Colonic mucosa (tissue), 4 donors: ENCODE data around the gene PAFAH1B1. TPM values are rescaled to one million over a fixed set of nuclear protein-coding genes. Genes with fewer than 3 reads are reported as not detected.
A peak's percentile ranks its signal among the peaks of the same experiment; 100 is the strongest.
"Not testable (repeated sequence)": the region's sequence is repeated elsewhere in the genome, so short reads cannot be mapped to it uniquely, and the experiment has no call there.

Source experiments
- DNase-seq: peaks from one replicate; pipeline ENCODE4 v3.0.0-alpha.2; 2020
- H3K27ac ChIP-seq: fragments of 200-600 bp; one replicate; pipeline ENCODE4 v1.8.0; 2021
- H3K27me3 ChIP-seq: fragments of 200-600 bp; one replicate; pipeline ENCODE4 v1.8.0; 2021
- H3K36me3 ChIP-seq: fragments of 200-600 bp; one replicate; pipeline ENCODE4 v1.8.0; 2021
- H3K4me1 ChIP-seq: fragments of 200-600 bp; one replicate; pipeline ENCODE4 v1.8.0; 2021; ENCODE audit warnings: mild to moderate bottlenecking
- H3K4me3 ChIP-seq: fragments of 200-600 bp; one replicate; pipeline ENCODE4 v1.8.0; 2021
- H3K9ac ChIP-seq, 2 donors: one replicate each; pipeline ENCODE4 v1.7.0; 2013; ENCODE audit warnings: control low read depth in 2 of 2, low read depth in 2 of 2, low read length in 2 of 2
- H3K9me3 ChIP-seq: fragments of 200-600 bp; one replicate; pipeline ENCODE4 v1.8.0; 2021
- intact Hi-C: fragments of 100-400 bp; cut with DNase I; formaldehyde crosslinking; loops from one replicate; pipeline ENCODE4 v1.14.1; 2022
- total RNA-seq, 2 donors: library from RNA; stranded (reverse); fragmentation: NEBNext Ultra II Directional in 1 of 2; extraction: Animal tissue kit (Norgen Biotek cat#: 25700) in 1 of 2; gene quantifications; one replicate each; pipeline ENCODE4 v1.2.1, GENCODE V29; 2021
- TF ChIP-seq, protein P1 (sequence below): fragments of 200-600 bp; IDR thresholded peaks from one replicate; pipeline ENCODE4 v1.8.0; 2022; ENCODE audit warnings: antibody characterized with exemption, mild to moderate bottlenecking
- donor health status: healthy.
- donor health status: DM: no; HTN: no; CAD: no.
- donor health status: DM: no; HTN: no; CAD: no.

The PAFAH1B1 gene
- total RNA-seq, 2 donors from 2014 or later = 102 to 155 TPM

DNA sequence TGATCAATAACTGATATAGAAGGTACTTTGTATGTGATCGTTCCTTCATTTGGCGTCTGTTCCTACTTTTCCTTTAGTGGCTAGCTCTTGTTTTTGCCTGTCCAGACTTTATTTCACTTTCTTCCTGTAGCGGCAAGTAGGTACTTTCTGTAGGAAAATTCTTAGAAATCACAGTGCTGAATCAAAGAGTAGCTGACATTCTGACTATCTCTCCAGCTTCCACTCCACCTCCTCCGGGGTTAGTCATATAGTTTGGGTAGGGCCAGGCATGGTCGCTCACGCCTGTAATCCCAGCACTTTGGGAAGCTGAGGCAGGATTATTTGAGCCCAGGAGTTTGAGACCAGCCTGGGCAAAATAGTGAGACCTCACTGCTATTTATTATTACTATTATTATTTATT lies 29.9 kb upstream of the PAFAH1B1 start:
- DNase-seq = no peak
- no peaks in the 10 kb centered on the region for H3K27me3 ChIP-seq
- no peak overlapping the region for H3K27ac ChIP-seq
- no peaks in the 10 kb centered on the region for H3K9me3 ChIP-seq
- no peaks in the 10 kb centered on the region for H3K36me3 ChIP-seq
- TF ChIP-seq, protein P1, sequence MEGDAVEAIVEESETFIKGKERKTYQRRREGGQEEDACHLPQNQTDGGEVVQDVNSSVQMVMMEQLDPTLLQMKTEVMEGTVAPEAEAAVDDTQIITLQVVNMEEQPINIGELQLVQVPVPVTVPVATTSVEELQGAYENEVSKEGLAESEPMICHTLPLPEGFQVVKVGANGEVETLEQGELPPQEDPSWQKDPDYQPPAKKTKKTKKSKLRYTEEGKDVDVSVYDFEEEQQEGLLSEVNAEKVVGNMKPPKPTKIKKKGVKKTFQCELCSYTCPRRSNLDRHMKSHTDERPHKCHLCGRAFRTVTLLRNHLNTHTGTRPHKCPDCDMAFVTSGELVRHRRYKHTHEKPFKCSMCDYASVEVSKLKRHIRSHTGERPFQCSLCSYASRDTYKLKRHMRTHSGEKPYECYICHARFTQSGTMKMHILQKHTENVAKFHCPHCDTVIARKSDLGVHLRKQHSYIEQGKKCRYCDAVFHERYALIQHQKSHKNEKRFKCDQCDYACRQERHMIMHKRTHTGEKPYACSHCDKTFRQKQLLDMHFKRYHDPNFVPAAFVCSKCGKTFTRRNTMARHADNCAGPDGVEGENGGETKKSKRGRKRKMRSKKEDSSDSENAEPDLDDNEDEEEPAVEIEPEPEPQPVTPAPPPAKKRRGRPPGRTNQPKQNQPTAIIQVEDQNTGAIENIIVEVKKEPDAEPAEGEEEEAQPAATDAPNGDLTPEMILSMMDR = no peak
- no peak overlapping the region for H3K9ac ChIP-seq
- intact Hi-C loops = no loop called here
- no peaks in the 10 kb centered on the region for H3K4me1 ChIP-seq
- H3K4me3 ChIP-seq = no peak overlapping the region

DNA sequence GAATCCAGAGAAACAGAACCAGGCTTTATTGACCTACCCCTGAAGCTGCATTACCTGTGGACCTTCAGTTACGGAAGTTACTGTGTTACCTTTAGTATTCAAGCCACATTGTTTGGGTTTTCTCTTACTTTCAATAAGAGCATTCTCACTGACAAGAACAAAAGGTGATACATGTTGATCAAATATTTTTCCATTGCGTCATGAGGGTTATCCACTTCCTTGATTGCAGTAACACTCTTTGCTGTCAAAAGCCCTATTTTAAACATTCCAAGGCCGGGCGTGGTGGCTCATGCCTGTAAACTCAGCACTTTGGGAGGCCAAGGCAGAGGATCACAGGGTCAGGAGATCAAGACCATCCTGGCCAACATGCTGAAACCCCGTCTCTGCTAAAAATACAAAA lies 28.6 kb upstream of the PAFAH1B1 start:
- Histone ChIP-seq H3K4me1 (no peaks in the 10 kb centered on the region), H3K27ac (no peak overlapping the region), H3K9me3 (no peaks in the 10 kb centered on the region), H3K9ac (no peak overlapping the region), H3K27me3 (no peaks in the 10 kb centered on the region), H3K36me3 (no peaks in the 10 kb centered on the region), H3K4me3 (no peak overlapping the region)
- intact Hi-C loops = no loop called here
- DNase-seq = peak; percentile 57
- TF ChIP-seq, protein P1 = no peak

DNA sequence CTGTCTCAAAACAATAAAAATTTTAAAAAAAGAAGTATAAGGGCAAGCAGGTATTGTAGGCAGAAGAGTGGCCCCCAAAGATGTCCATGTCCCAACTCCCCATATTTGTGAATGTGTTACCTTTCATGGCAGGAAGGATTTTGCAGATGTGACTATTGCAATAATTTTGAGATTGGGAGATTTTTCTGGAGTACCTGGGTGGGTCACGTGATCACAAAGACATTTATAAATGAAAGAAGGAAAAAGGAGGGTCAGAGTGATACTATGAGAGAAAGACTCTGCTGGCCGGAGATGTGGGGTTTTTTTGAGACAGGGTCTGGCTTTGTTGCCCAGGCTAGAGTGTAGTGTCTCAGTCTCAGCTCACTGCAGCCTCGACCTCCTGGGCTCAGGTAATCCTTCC lies 27.4 kb upstream of the PAFAH1B1 start:
- no peak overlapping the region for H3K27ac ChIP-seq
- H3K4me1 ChIP-seq = no peaks in the 10 kb centered on the region
- no peaks in the 10 kb centered on the region for H3K27me3 ChIP-seq
- no peaks in the 10 kb centered on the region for H3K9me3 ChIP-seq
- no peaks in the 10 kb centered on the region for H3K36me3 ChIP-seq
- TF ChIP-seq, protein P1 = no peak
- no peak for DNase-seq
- no peak overlapping the region for H3K9ac ChIP-seq
- intact Hi-C loops = no loop called here
- H3K4me3 ChIP-seq = no peak overlapping the region

DNA sequence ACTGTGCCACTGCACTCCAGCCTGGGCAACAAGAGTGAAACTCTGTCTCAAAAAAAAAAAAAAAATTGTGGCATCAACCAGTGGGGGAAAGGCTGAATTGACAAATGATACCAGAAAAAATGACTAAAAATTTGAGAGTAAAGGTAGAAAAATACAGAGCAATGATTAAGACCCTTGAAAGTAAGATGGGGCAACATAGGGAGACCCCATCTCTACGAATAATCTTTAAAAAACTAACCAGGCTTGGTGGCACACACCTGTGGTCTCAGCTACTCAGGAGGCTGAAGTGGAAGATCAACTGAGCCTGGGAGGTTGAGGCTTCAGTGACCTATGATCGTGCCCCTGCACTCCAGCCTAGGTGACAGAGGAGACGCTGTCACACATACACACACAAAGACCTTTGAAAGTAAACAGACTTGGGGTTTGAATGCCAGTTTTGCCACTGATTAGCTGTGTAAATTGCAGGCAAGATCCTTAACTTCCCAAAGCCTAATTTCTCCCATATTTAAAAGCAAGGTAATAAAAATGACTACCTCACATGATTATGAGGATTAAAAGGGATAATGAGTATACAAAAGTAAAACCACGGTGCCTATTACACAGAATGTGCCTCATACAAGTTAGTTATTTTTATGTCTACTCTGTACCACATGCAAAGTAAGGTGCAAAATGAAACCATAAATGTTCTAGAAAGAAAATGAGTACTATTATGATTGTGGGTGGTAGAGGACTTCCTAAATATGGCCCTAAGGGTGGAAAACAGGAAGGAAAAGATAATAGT lies 21.7 kb upstream of the PAFAH1B1 start:
- Histone ChIP-seq H3K9ac (peak overlapping the region in 1 of 2 donors; percentile 35), H3K27me3 (no peaks in the 10 kb centered on the region), H3K4me1 (no peaks in the 10 kb centered on the region), H3K9me3 (no peaks in the 10 kb centered on the region), H3K27ac (no peak overlapping the region), H3K36me3 (no peaks in the 10 kb centered on the region), H3K4me3 (no peak overlapping the region)
- TF ChIP-seq, protein P1 = no peak
- intact Hi-C loops = no loop called here
- DNase-seq = no peak

DNA sequence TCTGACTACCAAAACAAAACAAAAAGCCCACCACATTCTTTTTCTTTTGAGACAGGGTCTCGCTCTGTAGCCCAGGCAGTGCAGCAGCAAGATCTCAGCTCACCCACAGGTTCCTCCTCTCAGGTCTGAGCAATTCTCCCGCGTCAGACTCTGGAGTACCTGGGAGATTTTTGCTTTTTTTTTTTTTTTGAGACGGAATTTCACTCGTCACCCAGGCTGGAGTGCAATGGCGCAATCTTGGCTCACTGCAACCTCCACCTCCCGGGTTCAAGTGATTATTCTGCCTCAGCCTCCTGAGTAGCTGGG lies 21.2 kb upstream of the PAFAH1B1 start:
- DNase-seq, H3K9ac ChIP-seq, H3K4me3 ChIP-seq, H3K36me3 ChIP-seq, H3K27me3 ChIP-seq, intact Hi-C loops, H3K4me1 ChIP-seq, H3K9me3 ChIP-seq, H3K27ac ChIP-seq: not testable (repeated sequence)

DNA sequence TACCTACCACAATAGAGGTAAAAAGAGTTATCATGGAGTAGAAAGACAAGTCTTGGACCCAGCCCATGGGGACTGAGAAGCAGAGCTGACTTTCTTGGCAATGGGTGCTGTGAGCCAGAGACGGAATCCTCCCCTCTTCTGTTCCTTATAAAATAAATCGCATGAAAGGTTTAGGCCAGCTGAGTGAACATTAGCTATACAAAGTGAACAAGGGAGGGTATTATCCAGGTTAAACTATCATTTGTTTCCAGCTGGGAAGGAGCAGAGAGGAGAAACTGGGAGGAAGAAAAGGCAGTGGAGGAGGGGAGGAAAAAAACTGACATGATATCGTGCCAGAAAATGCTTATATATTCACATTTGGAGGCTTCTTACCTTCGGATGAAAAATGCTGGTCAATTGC lies 13.3 kb upstream of the PAFAH1B1 start:
- intact Hi-C loops = no loop called here
- H3K4me3 ChIP-seq = no peak overlapping the region
- H3K36me3 ChIP-seq = no peaks in the 10 kb centered on the region
- no peaks in the 10 kb centered on the region for H3K9me3 ChIP-seq
- no peak for DNase-seq
- no peaks in the 10 kb centered on the region for H3K4me1 ChIP-seq
- H3K27me3 ChIP-seq = no peaks in the 10 kb centered on the region
- no peak overlapping the region for H3K9ac ChIP-seq
- no peak overlapping the region for H3K27ac ChIP-seq
- TF ChIP-seq, protein P1 = no peak
